Endometrium (tissue), 2 donors: Measurements from ENCODE around the gene LCN15.
A peak's percentile ranks its signal among the peaks of the same experiment; 100 is the strongest.

Experiments used
- FAIRE-seq: peaks from 2 replicates; lab custom pipeline; 2012; peaks lifted over from hg19 to GRCh38; lab: Jason Lieb, UNC
- donor health status: control.
- donor health status: control.

The LCN15 gene

DNA sequence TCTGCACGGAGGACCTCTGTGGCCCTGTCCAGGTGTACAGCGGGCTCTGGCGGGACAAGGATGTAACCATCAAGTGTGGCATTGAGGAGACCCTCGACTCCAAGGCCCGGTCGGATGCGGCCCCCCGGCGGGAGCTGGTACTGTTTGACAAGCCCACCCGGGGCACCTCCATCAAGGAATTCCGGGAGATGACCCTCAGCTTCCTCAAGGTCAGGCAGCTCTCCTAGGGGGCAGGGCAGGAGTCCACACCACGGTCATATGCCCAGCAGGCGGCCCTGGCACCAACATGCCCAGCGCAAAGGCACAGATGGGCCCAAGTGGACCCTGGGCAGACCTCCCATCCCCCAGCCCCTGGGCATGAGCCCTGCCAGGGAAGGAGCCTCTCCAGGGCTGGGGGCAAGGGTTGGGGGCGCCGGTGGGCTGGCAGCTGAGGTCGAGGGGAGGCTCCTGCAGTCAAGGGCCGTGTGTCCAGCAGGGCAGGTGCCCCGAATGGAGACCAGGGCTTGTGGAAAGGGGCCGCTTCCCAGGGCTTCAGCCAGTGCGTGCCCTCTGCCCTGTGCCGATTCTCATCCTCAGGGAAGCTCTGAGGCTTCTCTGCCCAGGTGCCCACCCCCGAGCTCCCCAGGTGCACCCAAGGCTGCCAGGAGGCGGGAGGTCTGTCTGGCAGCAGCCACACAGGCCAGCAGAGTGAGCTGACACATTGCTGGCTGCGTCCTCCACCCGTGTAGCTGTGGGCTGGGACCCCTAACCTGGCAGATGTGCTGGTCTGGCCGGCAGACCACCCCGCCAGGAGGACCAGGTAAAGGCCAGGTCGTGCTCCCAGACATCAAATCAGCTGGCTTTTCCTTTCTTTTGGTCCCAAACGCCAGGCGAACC, 42.0 kb downstream of the LCN15 start:
- no peak for FAIRE-seq

DNA sequence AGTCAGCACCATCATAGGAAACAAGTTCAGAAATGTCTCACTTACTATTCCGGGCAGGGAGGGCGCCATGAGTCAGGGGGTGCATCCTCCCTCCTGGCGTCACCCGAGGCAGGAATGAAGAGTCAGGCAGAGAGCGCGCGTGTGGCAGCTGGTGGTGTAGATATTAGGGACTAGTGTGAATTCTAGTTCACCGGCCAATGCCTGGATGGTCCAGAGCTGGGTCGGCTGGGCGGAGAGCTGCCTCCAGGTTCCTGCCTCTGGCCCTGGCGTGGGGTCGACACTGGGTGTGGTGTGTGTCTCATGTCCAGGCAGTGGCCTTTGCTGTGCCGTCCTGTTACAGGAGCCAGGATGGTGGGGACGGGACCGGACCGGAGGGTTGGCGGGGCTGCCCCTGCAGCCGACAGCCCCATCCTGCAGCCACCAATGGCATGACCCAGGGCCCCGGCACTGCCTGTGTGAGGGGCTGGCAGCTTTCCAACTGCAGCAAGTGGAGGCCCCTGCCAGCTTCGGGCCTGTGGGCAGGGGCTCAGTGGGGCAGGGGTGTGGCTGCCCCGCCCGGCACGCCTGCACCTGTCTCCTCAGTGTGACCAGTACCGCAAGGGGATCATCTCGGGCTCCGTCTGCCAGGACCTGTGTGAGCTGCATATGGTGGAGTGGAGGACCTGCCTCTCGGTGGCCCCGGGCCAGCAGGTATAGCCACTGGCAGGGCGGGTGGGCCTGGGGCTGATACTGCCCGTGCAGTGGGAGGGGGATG, 42.8 kb downstream of the LCN15 start:
- FAIRE-seq = no peak

DNA sequence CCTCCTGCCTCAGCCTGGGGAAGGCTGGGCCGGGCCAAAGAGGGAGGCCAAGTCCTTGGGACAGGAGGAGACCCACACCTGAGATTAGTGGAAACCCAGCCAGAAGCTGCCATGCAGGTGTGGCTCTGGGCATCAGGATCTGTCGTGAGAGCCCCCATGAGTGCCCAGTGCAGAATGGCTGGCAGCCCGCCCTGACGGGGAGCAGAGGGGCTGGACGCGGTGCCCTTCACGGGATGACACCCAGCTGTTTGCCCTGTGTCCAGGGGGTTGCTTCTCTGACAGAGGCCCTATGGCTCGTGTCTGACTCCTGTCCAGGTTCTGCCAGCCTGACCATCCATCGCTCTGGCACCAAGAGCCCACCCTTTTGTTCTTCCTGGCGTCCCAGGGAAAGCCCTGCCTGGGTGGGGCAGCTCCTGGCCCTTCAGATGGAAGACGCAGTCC, 43.4 kb downstream of the LCN15 start:
- no peak for FAIRE-seq

DNA sequence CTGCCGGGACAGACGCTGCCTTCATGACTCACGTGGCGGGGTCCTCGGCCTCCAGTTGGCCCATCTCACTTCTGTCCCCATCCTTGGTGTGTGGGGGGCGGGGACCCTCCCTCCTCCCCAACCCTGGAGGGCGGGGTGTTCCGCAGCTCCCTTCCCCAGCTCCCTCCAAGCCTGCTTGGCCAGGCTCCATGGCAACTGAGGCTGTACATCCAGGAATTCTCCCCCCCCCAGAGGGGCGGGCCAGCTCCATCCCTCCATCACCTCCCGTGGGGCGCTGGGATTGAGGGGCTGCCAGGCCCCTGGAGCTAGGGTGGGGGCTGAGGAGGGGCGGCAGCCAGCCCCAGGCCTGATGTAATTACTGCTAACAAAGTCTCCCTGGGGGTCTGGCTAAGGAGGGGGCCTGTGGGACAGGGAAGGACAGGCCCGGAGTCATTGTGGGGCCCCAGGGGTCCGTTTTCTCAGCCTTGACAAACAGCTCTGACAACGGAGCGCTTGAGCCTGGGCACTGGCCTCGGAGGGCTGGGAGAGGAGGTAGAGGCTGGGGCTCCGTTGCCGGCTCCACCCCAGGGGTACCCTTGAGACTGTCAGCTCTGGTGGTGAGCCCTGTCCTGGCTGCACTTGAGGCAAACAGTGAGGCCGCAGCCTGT, 43.9 kb downstream of the LCN15 start:
- FAIRE-seq = no peak

DNA sequence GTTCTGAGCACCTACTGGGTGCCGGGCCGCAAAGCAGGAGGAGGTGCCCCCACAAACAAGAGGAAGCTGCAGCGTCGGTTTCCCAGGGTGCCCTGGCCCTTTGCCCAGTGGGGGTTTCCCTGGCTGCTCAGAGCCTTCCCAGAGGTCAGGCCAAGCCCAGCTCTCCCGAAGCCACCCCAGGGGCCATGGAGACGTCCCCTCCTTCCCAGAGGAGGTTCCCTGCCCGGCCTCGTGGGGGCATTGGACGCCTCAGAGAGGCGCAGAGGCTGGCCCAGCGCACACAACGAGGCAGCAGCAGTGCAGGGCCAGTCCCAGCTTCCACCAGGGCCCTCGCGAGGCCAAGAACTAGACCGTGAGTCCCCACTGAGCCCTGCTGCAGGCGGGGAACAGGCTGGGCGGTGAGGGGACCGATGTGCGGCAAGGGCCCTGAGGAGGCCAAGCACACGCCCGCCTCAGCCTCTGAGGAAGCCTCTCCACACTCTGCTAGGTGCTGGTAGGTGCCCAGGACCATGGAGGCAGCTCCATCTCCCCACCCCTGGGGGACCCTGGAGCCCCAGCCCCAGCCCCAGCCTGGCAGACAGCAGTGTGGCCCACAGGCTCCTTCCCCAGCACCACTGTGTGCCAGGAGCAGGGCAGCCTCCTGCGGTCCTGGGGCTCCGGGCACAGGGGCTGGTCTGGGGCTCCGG, 45.0 kb downstream of the LCN15 start:
- no peak for FAIRE-seq

DNA sequence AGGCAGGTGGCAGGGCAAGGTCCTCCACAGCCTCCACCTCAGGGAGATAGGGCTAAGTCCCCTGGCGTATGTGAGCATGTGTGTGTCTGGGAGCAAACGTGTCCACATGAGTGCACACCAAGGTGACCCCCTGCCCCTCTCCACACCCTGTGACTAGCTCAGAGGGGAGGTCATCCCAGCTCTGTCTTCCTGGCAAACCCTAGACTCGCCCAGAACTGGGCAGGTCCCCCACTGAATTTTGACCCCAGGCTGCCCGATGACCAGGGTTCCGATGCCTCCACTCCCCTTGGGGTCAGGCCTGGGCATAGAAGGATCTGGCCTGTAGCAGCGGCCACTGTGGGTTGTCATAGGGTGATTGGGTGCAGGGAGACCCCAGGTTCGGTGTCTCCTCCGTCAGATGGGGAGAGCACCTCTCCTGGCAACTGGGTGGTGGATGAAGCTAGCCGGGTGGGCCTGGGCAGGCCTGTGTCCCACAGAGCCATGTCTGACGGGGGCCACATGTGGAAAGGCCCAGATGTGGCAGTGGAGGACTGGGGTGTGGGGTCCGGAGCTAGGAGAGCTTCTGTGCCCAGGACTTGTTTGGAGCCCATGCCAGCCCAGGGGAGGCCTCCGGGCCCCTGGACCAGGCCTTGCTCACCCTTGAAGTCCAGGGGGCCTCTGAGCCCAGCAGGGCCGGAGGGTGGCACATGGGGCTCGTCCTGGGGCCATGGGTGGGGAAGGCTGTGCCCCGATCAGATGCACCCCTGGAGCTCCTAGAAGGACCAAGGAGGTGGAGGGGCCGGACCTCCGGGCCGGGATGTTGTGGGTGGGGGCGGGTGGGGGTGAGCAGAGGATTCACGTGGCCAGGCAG, 45.7 kb downstream of the LCN15 start:
- FAIRE-seq = no peak

DNA sequence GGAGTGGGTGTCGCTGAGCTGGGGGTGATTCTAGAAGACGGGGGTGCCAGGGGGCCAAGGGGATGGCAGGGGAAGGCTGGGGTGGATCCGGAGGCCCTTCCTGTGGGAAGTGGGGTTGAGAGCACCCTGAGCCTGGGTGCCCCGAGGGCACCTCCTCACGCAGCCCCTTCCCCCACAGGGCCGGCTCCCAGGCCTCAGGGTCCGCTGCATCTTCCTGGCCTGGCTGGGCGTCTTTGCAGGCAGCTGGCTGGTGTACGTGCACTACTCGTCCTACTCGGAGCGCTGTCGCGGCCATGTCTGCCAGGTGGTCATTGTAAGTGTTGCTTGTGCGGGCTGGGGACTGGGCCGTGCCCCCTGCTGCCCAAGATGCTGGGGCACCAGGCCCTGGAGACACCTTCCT, 46.9 kb downstream of the LCN15 start:
- FAIRE-seq = no peak

DNA sequence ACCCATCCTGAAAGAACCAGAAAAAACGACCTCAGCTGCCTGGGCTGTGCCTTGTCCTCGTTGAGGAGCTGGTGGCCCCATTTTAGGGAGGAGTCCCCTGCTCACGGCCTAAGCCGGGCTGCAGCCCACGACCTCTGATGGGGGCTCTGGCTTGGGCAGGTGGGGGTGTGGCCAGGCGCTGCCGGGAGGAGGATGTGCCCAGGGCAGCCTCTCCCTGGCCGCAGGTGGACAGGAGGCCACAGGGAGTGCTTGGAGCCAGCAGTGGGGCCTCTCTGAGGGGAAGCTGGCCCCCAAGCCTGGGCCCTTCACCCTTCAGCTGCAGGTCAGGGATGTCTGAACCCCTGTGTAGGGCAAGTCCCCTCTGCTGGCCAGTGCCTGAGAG, 49.4 kb downstream of the LCN15 start:
- no peak for FAIRE-seq

DNA sequence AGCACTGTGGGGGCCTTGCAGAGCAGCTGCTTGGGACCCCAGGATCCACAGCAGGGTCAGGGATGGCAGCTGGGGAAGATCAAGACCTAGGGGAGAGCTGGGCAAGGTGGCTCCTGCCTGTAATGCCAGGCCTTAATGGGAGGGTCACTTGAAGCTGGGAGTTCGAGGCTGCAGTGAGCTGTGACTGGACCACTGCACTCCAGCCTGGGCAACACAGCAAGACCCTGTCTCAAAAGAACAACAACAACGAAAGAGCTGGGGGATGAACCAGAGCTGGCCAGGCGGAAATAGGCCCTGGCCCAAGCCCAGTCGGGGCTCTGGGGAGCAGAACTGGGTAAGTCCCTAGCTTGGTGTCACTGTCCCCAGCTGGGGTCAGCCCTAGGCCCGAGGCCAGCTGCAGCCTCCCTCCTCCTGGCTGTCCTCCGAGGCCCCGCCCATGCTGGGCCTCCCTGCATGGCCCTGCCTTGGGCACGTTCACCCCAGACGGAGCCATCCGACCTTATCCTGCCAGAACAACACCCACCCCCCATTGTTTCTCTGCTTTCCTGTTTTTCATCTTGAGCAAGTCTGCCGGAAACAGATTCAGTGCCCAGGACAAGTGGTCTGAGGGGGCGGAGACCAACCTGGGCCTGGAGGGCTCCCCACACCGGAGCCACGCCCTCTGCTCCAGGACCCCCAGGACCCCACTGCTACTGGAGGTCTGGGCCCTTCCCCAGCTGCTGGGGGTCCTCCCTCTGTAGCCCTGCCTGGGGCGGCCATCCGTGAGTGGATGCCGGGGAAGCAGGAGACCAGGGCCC, 50.0 kb downstream of the LCN15 start:
- no peak for FAIRE-seq

DNA sequence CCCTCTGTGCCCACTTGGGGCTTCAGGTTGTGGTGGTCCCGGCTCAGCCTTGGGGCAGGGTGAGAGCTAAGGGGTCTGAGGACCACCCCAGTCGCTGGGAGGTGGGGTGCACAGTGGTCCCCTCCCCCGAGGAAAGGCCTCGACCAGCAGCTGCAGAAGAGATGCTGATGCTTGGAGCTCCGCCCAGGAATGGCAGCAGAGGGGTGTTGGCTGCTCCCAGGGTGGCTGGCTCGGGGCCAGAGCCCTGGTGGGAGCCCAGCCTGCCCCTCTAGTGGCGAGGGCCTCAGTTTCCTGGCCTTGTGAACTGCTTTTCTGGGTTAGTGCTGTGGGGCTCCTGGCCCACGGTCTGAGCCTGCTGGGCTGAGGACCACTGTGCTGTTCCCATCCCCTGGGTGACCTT, 50.8 kb downstream of the LCN15 start:
- no peak for FAIRE-seq

DNA sequence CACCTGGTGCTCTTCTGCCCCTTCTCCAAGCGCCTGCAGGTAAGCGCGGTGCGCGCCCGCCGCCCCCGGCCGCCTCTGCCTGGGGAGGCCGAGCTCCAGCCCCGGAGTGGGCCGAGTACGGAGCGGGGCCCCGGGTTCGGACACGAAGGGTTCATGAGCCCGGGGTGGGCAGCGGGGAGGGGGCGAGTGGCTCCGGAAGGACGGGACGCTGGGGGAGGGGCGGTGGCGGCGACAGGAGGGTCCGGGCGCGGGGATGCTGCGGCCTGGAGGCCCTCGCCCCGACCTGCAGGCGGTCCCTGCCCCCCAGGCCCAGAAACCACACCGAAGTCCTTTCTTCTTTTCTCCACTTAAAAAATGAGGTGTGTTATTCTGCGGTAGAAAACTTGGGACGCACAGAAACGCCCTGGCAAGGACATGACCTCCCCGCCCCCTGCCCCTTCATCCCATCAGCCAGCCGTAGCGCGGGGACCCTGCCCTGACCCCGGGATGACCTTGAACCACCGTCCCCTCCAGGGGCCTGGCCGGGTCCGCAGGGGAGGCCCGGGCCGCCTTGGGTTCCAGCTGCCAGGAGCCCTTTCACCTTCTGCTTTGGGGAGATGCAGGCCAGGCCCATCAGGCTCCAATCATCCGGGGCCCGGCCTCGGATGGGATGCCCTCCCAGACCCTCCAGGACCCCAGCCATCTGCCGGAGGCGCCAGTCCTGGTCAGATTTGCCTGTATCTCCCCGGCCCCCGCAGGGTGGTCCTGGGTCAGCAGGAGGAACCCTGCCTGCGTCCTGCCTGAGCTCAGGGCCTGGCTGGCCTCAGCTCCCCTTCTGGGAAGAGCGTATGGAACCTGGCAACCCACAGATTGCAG, 51.4 kb downstream of the LCN15 start:
- FAIRE-seq = no peak

DNA sequence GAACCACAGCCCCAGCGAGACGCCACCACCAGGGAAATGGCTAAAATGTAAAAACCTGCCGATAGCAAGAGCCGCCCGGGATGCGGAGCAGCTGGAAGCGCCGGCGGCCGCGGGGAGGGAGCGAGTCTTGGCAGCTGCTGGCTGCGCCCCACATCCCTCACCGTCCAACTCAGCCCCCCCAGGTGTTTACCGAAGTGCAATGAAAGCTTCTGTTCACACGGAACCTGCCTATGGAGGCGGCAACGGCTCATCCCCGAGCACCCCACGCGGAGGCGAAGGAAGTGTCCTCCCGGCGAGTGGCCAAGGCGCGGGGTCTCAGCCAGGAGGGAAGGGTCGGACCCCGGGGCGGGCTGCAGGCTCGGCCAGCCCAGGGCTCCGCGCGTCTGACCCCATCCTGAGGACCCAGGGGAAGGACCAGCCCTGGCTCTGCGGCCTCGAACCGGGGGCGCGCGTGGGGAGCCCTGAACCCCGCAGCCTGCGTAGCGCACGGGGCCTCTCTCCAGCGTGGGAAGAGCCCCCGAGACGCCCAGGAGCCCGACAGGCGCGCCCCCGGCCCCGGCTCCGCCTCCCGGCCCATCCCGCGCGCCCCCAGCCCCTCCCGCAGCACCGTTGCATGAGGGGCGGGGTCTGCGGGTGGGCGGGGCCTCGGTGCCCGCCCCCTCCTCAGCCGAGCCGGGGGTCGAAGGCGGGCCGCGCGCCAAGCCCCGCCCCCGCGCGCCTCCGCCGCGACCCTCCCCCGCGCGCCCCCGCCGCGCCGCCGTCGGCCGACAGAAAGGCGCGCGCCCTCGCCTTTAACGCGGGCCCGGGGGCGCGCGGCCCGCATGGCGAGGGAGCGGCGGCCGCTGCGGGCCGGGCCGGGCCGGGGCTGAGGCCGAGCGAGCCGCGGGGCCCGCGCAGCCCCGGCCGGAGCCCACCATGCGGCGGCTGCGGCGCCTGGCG, 52.3 kb downstream of the LCN15 start, which contains the start of gene DIPK1B:
Gene DIPK1B, plus strand, starts transcription at position 822 of the 939 bp plus-strand sequence. Its CDS starts 94 bp downstream, at position 916.
- FAIRE-seq = no peak

DNA sequence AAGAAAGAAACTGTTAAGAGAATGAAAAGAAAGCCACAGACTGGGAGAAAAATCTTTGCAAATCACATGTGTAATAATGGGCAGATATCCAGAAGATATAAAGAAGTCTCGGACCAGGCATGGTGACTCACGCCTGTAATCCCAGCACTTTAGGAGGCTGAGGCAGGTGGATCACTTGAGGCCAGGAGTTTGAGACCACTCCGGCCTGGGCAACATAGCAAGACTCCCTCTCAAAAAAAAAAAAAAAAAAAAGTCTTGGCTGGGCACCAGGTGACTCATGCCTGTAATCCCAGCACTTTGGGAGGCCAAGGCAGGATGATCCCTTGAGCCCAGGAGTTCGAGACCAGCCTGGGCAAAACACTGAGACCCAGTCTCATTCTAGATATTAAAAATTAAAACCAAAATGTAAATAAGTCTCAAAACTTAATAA, 53.1 kb downstream of the LCN15 start:
- FAIRE-seq = peak; percentile 46

DNA sequence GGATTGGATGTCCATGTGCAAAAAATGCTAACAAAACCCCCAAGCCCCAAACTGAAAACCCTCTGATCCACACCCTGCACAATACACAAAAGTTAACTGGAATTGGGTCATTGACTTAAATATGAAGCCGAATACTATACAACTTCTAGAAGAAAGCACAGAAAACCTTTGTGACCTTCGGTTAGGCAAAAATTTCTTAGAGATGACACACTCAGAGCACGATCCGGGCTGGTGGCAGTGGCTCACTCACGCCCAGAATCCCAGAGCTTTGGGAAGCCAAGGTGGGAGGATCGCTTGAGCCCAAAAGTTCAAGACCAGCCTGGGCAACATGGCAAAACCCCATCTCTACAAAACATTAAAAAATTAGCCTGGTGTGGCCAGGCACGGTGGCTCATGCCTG, 53.8 kb downstream of the LCN15 start:
- no peak for FAIRE-seq
